A673 (cell line): ENCODE results near the gene GTPBP1. TPM values are rescaled to one million over a fixed set of nuclear protein-coding genes. Genes with fewer than 3 reads are reported as not detected.

Experiments used
- BruUV-seq: library from RNA; stranded (reverse); fragments of 400-500 nt; replicated peaks from 2 replicates; lab custom pipeline; 2021; lab: Mats Ljungman, UMichigan
- CTCF ChIA-PET: fragments of 300-600 bp; sonication (Branson Sonifier 250); formaldehyde crosslinking; loops from one replicate; lab custom pipeline; 2022; ENCODE audit warnings: antibody characterized with exemption; lab: Charles Lee
- POLR2A ChIA-PET: fragments of 300-600 bp; sonication (Branson Sonifier 250); formaldehyde crosslinking; loops from one replicate; lab custom pipeline; 2022; ENCODE audit warnings: antibody characterized with exemption; ENCODE audit not compliant: low non-redundant PET; lab: Charles Lee
- DNase-seq: peaks from one replicate; pipeline ENCODE4 v3.0.0-alpha.2; 2015; ENCODE audit warnings: low spot score
- H3K27ac ChIP-seq: fragments of 200-600 bp; sonication (generic); 2 replicates; pipeline ENCODE4 v1.5.1; 2016; ENCODE audit warnings: mixed run types, low read depth, mild to moderate bottlenecking, mixed read lengths, antibody characterized with exemption, low read length; ENCODE audit not compliant: poor library complexity, severe bottlenecking
- H3K27me3 ChIP-seq: fragments of 200-600 bp; sonication (generic); replicated peaks from 2 replicates; pipeline ENCODE4 v1.6.1; 2017; ENCODE audit warnings: mixed run types, low read depth, mild to moderate bottlenecking, mixed read lengths, antibody characterized with exemption, low read length; ENCODE audit not compliant: insufficient read depth, poor library complexity
- H3K36me3 ChIP-seq: fragments of 200-600 bp; sonication (generic); 2 replicates; pipeline ENCODE4 v1.6.1; 2016; ENCODE audit warnings: mixed run types, mild to moderate bottlenecking, mixed read lengths, antibody characterized with exemption, low read length; ENCODE audit not compliant: insufficient read depth, poor library complexity, severe bottlenecking
- H3K4me1 ChIP-seq: fragments of 200-600 bp; sonication (generic); 2 replicates; pipeline ENCODE4 v1.6.1; 2017; ENCODE audit warnings: mixed run types, mild to moderate bottlenecking, mixed read lengths, antibody characterized with exemption, low read length; ENCODE audit not compliant: insufficient read depth, poor library complexity, severe bottlenecking
- H3K4me3 ChIP-seq: fragments of 200-600 bp; sonication (generic); 2 replicates; pipeline ENCODE4 v1.5.1; 2016; ENCODE audit warnings: low read depth, mixed run types, mild to moderate bottlenecking, mixed read lengths, low read length; ENCODE audit not compliant: poor library complexity, severe bottlenecking
- H3K9me3 ChIP-seq: fragments of 200-600 bp; sonication (generic); 2 replicates; pipeline ENCODE4 v1.6.1; 2016; ENCODE audit warnings: mixed run types, low read depth, mild to moderate bottlenecking, mixed read lengths, antibody characterized with exemption, low read length; ENCODE audit not compliant: poor library complexity, severe bottlenecking
- EZH2 ChIP-seq: fragments of 200-600 bp; sonication (generic); IDR thresholded peaks from 2 replicates; pipeline ENCODE4 v1.6.1; 2017; ENCODE audit warnings: borderline replicate concordance, low read depth, mild to moderate bottlenecking, mixed read lengths, antibody characterized with exemption, low read length; ENCODE audit not compliant: poor library complexity, severe bottlenecking
- intact Hi-C: fragments of 100-400 bp; cut with micrococcal nuclease; formaldehyde crosslinking; loops from one replicate; pipeline ENCODE4 v1.10.0; 2022; ENCODE audit not compliant: unreplicated experiment
- total RNA-seq: library from RNA; stranded (reverse); gene quantifications from 2 replicates; pipeline ENCODE4 v1.2.3, GENCODE V29; 2021
- TF ChIP-seq, protein P1 (sequence below): fragments of 300-800, 200-600 bp; sonication (generic); conservative IDR thresholded peaks from 2 replicates; pipeline ENCODE4 v1.5.1; 2017; ENCODE audit warnings: low read depth, mild to moderate bottlenecking, antibody characterized with exemption, low read length, moderate library complexity, mixed read lengths

The GTPBP1 gene
- total RNA-seq, 1 experiment from 2014 or later, result 88.2 TPM

- ChIA-PET POLR2A (no interaction called here), CTCF (interaction anchor here (0.6 to 1.6 kb wide), 3 partner anchors 8 to 795 kb away, joined by 3 to 8 read pairs (median 8); no protein-coding TSS in a partner anchor)
- intact Hi-C loops, result no loop called here
- H3K4me3 ChIP-seq, result no peak overlapping the region
- H3K27ac ChIP-seq, result no peak overlapping the region
- no peak for TF ChIP-seq EZH2
- TF ChIP-seq, protein P1, sequence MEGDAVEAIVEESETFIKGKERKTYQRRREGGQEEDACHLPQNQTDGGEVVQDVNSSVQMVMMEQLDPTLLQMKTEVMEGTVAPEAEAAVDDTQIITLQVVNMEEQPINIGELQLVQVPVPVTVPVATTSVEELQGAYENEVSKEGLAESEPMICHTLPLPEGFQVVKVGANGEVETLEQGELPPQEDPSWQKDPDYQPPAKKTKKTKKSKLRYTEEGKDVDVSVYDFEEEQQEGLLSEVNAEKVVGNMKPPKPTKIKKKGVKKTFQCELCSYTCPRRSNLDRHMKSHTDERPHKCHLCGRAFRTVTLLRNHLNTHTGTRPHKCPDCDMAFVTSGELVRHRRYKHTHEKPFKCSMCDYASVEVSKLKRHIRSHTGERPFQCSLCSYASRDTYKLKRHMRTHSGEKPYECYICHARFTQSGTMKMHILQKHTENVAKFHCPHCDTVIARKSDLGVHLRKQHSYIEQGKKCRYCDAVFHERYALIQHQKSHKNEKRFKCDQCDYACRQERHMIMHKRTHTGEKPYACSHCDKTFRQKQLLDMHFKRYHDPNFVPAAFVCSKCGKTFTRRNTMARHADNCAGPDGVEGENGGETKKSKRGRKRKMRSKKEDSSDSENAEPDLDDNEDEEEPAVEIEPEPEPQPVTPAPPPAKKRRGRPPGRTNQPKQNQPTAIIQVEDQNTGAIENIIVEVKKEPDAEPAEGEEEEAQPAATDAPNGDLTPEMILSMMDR, result peak; percentile 80
- peaks cover 89% of the 10 kb centered on the region for H3K36me3 ChIP-seq
- BruUV-seq, result no TSS peak
- no peaks in the 10 kb centered on the region for H3K27me3 ChIP-seq
- H3K9me3 ChIP-seq, result no peaks in the 10 kb centered on the region
- no peaks in the 10 kb centered on the region for H3K4me1 ChIP-seq
- peak; percentile 63 for DNase-seq
These were observed 27.6 kb downstream of the GTPBP1 start for GRCh38 chr22:38733329-38733723.

GRCh38 chr22:38733724-38734381, 28.1 kb downstream of the GTPBP1 start:
- intact Hi-C loops, result no loop called here
- no peak for DNase-seq
- Histone ChIP-seq H3K27me3 (no peaks in the 10 kb centered on the region), H3K27ac (peak overlapping the region; percentile 47), H3K4me1 (no peaks in the 10 kb centered on the region), H3K36me3 (peaks cover 90% of the 10 kb centered on the region), H3K4me3 (no peak overlapping the region), H3K9me3 (no peaks in the 10 kb centered on the region)
- BruUV-seq, result no TSS peak
- POLR2A ChIA-PET, result no interaction called here
- TF ChIP-seq EZH2, result no peak
- TF ChIP-seq, protein P1, result no peak
- CTCF ChIA-PET, result interaction anchor here (0.6 to 1.6 kb wide), 4 partner anchors 8 to 796 kb away, joined by 3 to 8 read pairs (median 6); no protein-coding TSS in a partner anchor

DNA sequence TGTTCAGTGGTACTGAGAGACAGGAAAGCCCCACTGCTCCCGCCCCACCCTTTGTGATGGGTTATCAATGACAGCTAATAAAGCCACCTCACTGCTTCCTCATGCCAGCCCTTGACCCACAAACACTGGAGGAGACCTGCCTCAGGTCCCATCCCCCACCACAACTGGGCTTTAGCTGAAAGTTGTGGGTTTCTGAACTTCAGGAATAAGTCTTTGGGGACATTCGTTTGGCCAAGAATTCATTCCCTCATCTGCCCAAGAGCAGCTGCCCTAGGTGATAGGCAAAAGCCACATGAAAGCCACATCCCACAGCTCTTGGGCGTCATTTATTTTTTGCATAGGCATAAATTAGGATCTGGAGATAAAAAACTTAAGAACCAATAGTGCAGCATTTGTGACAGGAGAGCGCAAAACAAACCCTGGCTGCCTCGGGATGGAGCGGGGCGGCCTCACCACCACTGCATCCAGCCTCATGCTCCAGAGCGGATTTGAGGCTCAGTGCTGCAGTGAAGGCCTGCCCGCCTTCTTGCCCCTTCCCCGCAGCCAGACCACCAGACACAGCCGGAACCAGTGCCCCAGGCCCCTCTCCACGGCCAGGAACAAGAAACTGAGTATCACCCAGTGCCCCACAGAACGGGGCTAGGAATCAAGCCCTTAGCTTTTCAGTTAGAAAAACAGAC, 28.8 kb downstream of the GTPBP1 start:
- ChIA-PET POLR2A (no interaction called here), CTCF (interaction anchor here (0.6 to 1.0 kb wide), 2 partner anchors 8 to 20 kb away, joined by 3 to 8 read pairs; no protein-coding TSS in a partner anchor)
- peaks cover 90% of the 10 kb centered on the region for H3K36me3 ChIP-seq
- BruUV-seq, result TSS peak; percentile 73
- H3K9me3 ChIP-seq, result no peaks in the 10 kb centered on the region
- no peaks in the 10 kb centered on the region for H3K27me3 ChIP-seq
- TF ChIP-seq EZH2, result no peak
- TF ChIP-seq, protein P1, result no peak
- no peak for DNase-seq
- H3K4me1 ChIP-seq, result no peaks in the 10 kb centered on the region
- intact Hi-C loops, result no loop called here
- H3K4me3 ChIP-seq, result no peak overlapping the region
- H3K27ac ChIP-seq, result peak overlapping the region; percentile 47
